Measurements from ENCODE around the gene EFCAB12.

DNA sequence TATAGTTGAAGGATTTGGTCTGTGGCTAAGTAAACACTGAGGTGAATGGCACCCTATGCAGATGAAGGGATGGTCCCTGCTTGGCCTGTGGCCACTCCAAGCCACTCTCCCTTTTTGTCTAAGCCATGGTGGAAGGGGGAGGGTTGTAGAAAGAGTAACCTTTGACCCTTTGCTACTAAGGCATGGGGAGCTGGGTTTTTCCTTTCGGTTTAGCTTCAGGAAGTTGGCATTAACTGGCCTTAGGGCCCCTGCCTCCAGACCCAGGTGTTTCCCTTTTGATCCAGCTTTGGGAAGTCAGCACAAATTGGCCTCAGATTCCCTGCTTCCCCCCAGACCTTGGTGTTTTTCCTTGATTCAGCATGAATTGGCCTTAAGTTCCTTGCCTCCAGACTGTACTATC is 49.5 kb downstream of the EFCAB12 start:
- TF ChIP-seq POLR2AphosphoS5 (IDR thresholded peaks at IDR 0.05; ENCODE audit: low read depth, low read length): no peak
- no peak for TF ChIP-seq TAF1 (IDR thresholded peaks at IDR 0.05; ENCODE audit: borderline replicate concordance, insufficient read depth, low read length)
